ENCODE data around the gene CNTNAP2.

Gene CNTNAP2

GRCh38 chr7:146619641-146620040, 503.0 kb downstream of the CNTNAP2 start:
- DNase-seq (ENCODE audit: low spot score): no peak

GRCh38 chr7:146626912-146627311, 510.3 kb downstream of the CNTNAP2 start:
- DNase-seq (ENCODE audit: low spot score): no peak

GRCh38 chr7:146635205-146636032, 518.8 kb downstream of the CNTNAP2 start:
- DNase-seq (ENCODE audit: low spot score): no peak

- DNase-seq (ENCODE audit: low spot score): no peak
Observed at GRCh38 chr7:146636033-146636356, 519.4 kb downstream of the CNTNAP2 start.

GRCh38 chr7:146636581-146636980, 520.0 kb downstream of the CNTNAP2 start:
- DNase-seq (ENCODE audit: low spot score): no peak

- DNase-seq (ENCODE audit: low spot score): no peak
Observed at GRCh38 chr7:146639291-146639690, 522.7 kb downstream of the CNTNAP2 start.

- DNase-seq (ENCODE audit: low spot score): no peak
Observed at GRCh38 chr7:146641491-146641890, 524.9 kb downstream of the CNTNAP2 start.

- no peak for DNase-seq (ENCODE audit: low spot score)
Observed at GRCh38 chr7:146645383-146645976, 528.9 kb downstream of the CNTNAP2 start.

GRCh38 chr7:146647445-146647844, 530.8 kb downstream of the CNTNAP2 start:
- no peak for DNase-seq (ENCODE audit: low spot score)

GRCh38 chr7:146652176-146652575, 535.6 kb downstream of the CNTNAP2 start:
- DNase-seq (ENCODE audit: low spot score): no peak

GRCh38 chr7:146654048-146654447, 537.4 kb downstream of the CNTNAP2 start:
- DNase-seq (ENCODE audit: low spot score): no peak

GRCh38 chr7:146655928-146656797, 539.6 kb downstream of the CNTNAP2 start:
- no peak for DNase-seq (ENCODE audit: low spot score)

- DNase-seq (ENCODE audit: low spot score): no peak
Observed at GRCh38 chr7:146656988-146657387, 540.4 kb downstream of the CNTNAP2 start.

GRCh38 chr7:146658604-146659003, 542.0 kb downstream of the CNTNAP2 start:
- no peak for DNase-seq (ENCODE audit: low spot score)

GRCh38 chr7:146659732-146660131, 543.1 kb downstream of the CNTNAP2 start:
- no peak for DNase-seq (ENCODE audit: low spot score)

GRCh38 chr7:146660839-146661238, 544.2 kb downstream of the CNTNAP2 start:
- no peak for DNase-seq (ENCODE audit: low spot score)

GRCh38 chr7:146661435-146661834, 544.8 kb downstream of the CNTNAP2 start:
- DNase-seq (ENCODE audit: low spot score): no peak

GRCh38 chr7:146661929-146662328, 545.3 kb downstream of the CNTNAP2 start:
- no peak for DNase-seq (ENCODE audit: low spot score)

- DNase-seq (ENCODE audit: low spot score): no peak
Observed at GRCh38 chr7:146665023-146665422, 548.4 kb downstream of the CNTNAP2 start.

- no peak for DNase-seq (ENCODE audit: low spot score)
Observed at GRCh38 chr7:146670532-146670931, 553.9 kb downstream of the CNTNAP2 start.

- DNase-seq (ENCODE audit: low spot score): no peak
Observed at GRCh38 chr7:146681487-146681886, 564.9 kb downstream of the CNTNAP2 start.

GRCh38 chr7:146683439-146683838, 566.8 kb downstream of the CNTNAP2 start:
- no peak for DNase-seq (ENCODE audit: low spot score)

GRCh38 chr7:146690987-146691386, 574.4 kb downstream of the CNTNAP2 start:
- no peak for DNase-seq (ENCODE audit: low spot score)

Measured in AG08395 (cell line).